Measurements from ENCODE around the gene HSPA12A. TPM values are rescaled to one million over a fixed set of nuclear protein-coding genes. Genes with fewer than 3 reads are reported as not detected.

The HSPA12A gene
- total RNA-seq, 4 donors from 2014 or later = 4.5 to 6.0 (median 4.9) TPM

DNA sequence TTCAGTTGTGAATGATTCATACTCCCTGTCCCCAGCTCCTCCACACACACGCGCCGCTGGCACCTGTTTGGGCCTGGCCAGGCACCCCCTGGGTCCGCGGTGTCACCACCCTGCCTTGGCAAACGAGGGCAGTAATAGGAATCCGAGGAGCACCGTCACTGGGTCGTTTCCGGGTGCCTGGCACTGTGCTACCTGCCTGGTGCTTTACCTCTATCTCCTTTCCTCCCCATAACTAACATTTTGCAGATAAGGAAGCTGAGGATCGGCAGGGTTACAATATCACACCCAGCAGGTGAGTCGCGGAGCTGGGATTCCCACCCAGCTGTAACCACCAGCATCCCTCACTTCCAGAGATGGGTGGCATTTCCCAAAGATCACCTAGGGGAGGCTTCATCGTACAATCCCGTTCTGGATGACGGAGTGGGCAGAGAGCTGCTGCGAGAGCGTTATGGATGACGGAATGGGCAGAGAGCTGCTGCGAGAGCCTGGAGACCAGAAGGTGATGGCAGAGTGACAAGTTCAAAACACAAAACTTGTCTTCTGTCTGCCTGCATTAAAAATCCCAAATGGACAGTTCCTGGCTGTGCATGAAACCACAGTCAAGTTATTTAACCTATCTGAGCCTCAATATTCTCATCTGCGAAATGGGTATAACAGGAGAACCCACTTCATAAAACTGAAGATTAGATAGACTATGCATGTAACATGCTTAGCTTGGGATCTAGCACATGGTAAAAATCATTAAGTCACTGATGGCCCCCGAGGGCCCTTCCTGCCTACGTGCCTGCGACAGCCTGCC lies 1.1 kb upstream of the HSPA12A start:
- H3K36me3 ChIP-seq = no peaks in the 10 kb centered on the region
- TF ChIP-seq CTCF (IDR thresholded peaks at IDR 0.05 in 4 of 5, conservative IDR thresholded peaks at IDR 0.05 in 1 of 5) (no peak), POLR2A (IDR thresholded peaks at IDR 0.05) (no peak)
- ATAC-seq = no peak
- peak overlapping the region; percentile 59 to 85 (median 75) for H3K4me3 ChIP-seq
- H3K27me3 ChIP-seq = no peaks in the 10 kb centered on the region
- DNase-seq = no peak
- H3K4me1 ChIP-seq = peaks cover 0 to 4% of the 10 kb centered on the region in 2 donors
- intact Hi-C loops (cut with DNase I; ENCODE audit: low total_unique reads) = loop anchor here (2.0 to 10.0 kb wide), 4 partner anchors 44 to 1301 kb away; partner anchors contain the start of genes PDZD8 and RAB11FIP2
- peak overlapping the region; percentile 85 to 96 (median 94) for H3K27ac ChIP-seq
- in situ Hi-C loops (cut with MboI; ENCODE audit: low sequenced_read_pairs in 4 of 4) = no loop called here
- no peaks in the 10 kb centered on the region for H3K9me3 ChIP-seq

DNA sequence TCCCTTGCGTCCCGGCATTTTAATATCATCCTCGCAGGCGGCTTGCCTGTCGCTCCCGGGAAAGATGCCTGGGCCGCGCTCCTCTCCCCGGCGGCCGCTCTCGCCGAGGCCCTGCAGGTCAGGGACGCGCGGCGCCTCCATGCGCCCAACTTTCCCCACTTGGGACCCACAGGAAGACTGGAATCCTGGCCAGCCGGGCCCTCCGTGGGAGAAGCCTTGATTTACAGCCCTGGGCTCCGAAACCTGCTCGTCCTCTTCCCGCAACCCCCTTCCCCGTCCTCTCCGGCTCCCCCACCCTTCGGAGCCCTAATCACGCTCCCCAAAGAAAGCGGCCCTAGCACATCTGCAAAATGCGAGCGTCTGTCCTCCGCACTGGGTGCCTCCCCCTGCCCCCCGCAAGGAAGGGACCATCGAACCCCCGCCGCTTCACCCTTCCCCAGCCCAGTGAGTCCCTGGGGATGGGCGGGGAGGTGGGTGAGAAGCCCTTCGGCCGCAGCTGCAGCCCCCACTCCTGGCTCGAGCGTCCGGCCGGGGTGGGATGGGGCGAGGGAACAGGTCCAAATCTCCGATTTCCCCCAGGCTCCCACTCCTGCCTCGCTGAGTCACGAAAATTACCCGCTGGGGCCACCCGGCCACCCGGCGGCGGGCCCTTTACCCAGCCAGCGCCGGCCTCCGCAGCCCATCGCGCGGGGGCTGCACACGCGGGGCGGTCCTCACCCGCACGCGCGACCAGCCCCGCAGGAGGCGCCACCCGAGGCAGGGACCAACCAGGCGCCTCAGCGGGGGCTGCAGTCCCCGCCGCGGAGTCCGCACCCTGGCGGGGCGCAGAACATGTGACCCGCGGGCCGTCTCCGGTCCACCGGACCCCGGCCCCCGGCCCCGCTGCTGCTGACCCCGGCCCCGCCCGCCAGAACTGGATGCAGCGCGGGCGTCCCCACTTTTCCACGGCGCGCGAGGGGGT lies 695 bp downstream of the HSPA12A start:
- intact Hi-C loops (cut with DNase I; ENCODE audit: low total_unique reads) = loop anchor here (2.0 to 10.0 kb wide), 4 partner anchors 46 to 1303 kb away; partner anchors contain the start of genes PDZD8 and RAB11FIP2

GRCh38 chr10:116740971-116741370 lies 1.4 kb downstream of the HSPA12A start:
- in situ Hi-C loops (cut with MboI; ENCODE audit: low sequenced_read_pairs in 4 of 4) (no loop called here), intact Hi-C loops (cut with DNase I; ENCODE audit: low total_unique reads) (loop anchor here (5.0 to 10.0 kb wide), 2 partner anchors 46 to 1304 kb away; partner anchors contain the start of gene RAB11FIP2)
- no peaks in the 10 kb centered on the region for H3K27me3 ChIP-seq
- TF ChIP-seq POLR2A (IDR thresholded peaks at IDR 0.05) = no peak
- H3K9me3 ChIP-seq = no peaks in the 10 kb centered on the region
- ATAC-seq (no peak), DNase-seq (no peak)
- H3K4me1 ChIP-seq = peaks cover 0 to 4% of the 10 kb centered on the region in 2 donors
- H3K27ac ChIP-seq = peak overlapping the region in 2 of 4 donors; percentile 85 to 96
- no peaks in the 10 kb centered on the region for H3K36me3 ChIP-seq
- H3K4me3 ChIP-seq = peak overlapping the region; percentile 59 to 85 (median 76)

More for the DNA sequence above, 695 bp downstream of the HSPA12A start:
- Histone ChIP-seq H3K4me1 (peaks cover 0 to 4% of the 10 kb centered on the region in 2 donors), H3K27me3 (no peaks in the 10 kb centered on the region), H3K9me3 (no peaks in the 10 kb centered on the region), H3K4me3 (peak overlapping the region; percentile 59 to 85 (median 76)), H3K27ac (peak overlapping the region; percentile 85 to 96 (median 94)), H3K36me3 (no peaks in the 10 kb centered on the region)
- ATAC-seq (peak; percentile 17 to 18), DNase-seq (no peak)
- in situ Hi-C loops (cut with MboI; ENCODE audit: low sequenced_read_pairs in 4 of 4) = no loop called here
- TF ChIP-seq POLR2A (IDR thresholded peaks at IDR 0.05) (no peak), CTCF (IDR thresholded peaks at IDR 0.05 in 4 of 5, conservative IDR thresholded peaks at IDR 0.05 in 1 of 5) (no peak)

DNA sequence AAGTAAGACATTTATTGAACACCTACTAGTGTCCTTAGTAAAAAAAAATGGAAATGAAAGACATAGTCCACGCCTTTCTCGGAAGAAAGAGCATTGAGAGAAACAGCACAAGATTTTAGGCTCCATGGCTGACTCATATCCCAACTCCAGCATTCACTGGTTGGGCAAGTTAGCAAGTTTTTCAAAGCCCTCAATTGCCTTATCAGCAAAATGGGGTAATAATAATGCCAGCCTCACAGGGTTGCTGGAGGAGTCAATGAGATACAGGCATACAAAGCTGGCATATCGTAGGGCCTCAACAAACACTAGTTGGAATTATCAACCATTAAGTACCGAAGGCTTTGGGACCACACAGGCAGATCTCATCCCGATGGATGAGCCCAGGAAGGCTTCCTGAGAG lies 4.0 kb downstream of the HSPA12A start:
- Histone ChIP-seq H3K4me3 (no peak overlapping the region), H3K27ac (no peak overlapping the region), H3K27me3 (no peaks in the 10 kb centered on the region), H3K36me3 (no peaks in the 10 kb centered on the region), H3K4me1 (peaks cover 0 to 2% of the 10 kb centered on the region in 2 donors), H3K9me3 (no peaks in the 10 kb centered on the region)
- ATAC-seq (no peak), DNase-seq (no peak)
- intact Hi-C loops (cut with DNase I; ENCODE audit: low total_unique reads) = loop anchor here (5.0 kb wide), 1 partner anchor 46 kb away; no protein-coding TSS in a partner anchor
- in situ Hi-C loops (cut with MboI; ENCODE audit: low sequenced_read_pairs in 4 of 4) = no loop called here
- TF ChIP-seq CTCF (IDR thresholded peaks at IDR 0.05 in 4 of 5, conservative IDR thresholded peaks at IDR 0.05 in 1 of 5) (no peak), POLR2A (IDR thresholded peaks at IDR 0.05) (no peak)
